A673 (cell line): ENCODE results near the gene C7orf57. TPM values are rescaled to one million over a fixed set of nuclear protein-coding genes. Genes with fewer than 3 reads are reported as not detected.

Experiments used
- BruUV-seq: library from RNA; stranded (reverse); fragments of 400-500 nt; replicated peaks from 2 replicates; lab custom pipeline; 2021; lab: Mats Ljungman, UMichigan
- CTCF ChIA-PET: fragments of 300-600 bp; sonication (Branson Sonifier 250); formaldehyde crosslinking; loops from one replicate; lab custom pipeline; 2022; ENCODE audit warnings: antibody characterized with exemption; lab: Charles Lee
- POLR2A ChIA-PET: fragments of 300-600 bp; sonication (Branson Sonifier 250); formaldehyde crosslinking; loops from one replicate; lab custom pipeline; 2022; ENCODE audit warnings: antibody characterized with exemption; ENCODE audit not compliant: low non-redundant PET; lab: Charles Lee
- DNase-seq: peaks from one replicate; pipeline ENCODE4 v3.0.0-alpha.2; 2015; ENCODE audit warnings: low spot score
- H3K27ac ChIP-seq: fragments of 200-600 bp; sonication (generic); 2 replicates; pipeline ENCODE4 v1.5.1; 2016; ENCODE audit warnings: mixed run types, low read depth, mild to moderate bottlenecking, mixed read lengths, antibody characterized with exemption, low read length; ENCODE audit not compliant: poor library complexity, severe bottlenecking
- H3K27me3 ChIP-seq: fragments of 200-600 bp; sonication (generic); replicated peaks from 2 replicates; pipeline ENCODE4 v1.6.1; 2017; ENCODE audit warnings: mixed run types, low read depth, mild to moderate bottlenecking, mixed read lengths, antibody characterized with exemption, low read length; ENCODE audit not compliant: insufficient read depth, poor library complexity
- H3K36me3 ChIP-seq: fragments of 200-600 bp; sonication (generic); 2 replicates; pipeline ENCODE4 v1.6.1; 2016; ENCODE audit warnings: mixed run types, mild to moderate bottlenecking, mixed read lengths, antibody characterized with exemption, low read length; ENCODE audit not compliant: insufficient read depth, poor library complexity, severe bottlenecking
- H3K4me1 ChIP-seq: fragments of 200-600 bp; sonication (generic); 2 replicates; pipeline ENCODE4 v1.6.1; 2017; ENCODE audit warnings: mixed run types, mild to moderate bottlenecking, mixed read lengths, antibody characterized with exemption, low read length; ENCODE audit not compliant: insufficient read depth, poor library complexity, severe bottlenecking
- H3K4me3 ChIP-seq: fragments of 200-600 bp; sonication (generic); 2 replicates; pipeline ENCODE4 v1.5.1; 2016; ENCODE audit warnings: low read depth, mixed run types, mild to moderate bottlenecking, mixed read lengths, low read length; ENCODE audit not compliant: poor library complexity, severe bottlenecking
- H3K9me3 ChIP-seq: fragments of 200-600 bp; sonication (generic); 2 replicates; pipeline ENCODE4 v1.6.1; 2016; ENCODE audit warnings: mixed run types, low read depth, mild to moderate bottlenecking, mixed read lengths, antibody characterized with exemption, low read length; ENCODE audit not compliant: poor library complexity, severe bottlenecking
- CTCF ChIP-seq: fragments of 300-800, 200-600 bp; sonication (generic); conservative IDR thresholded peaks from 2 replicates; pipeline ENCODE4 v1.5.1; 2017; ENCODE audit warnings: low read depth, mild to moderate bottlenecking, antibody characterized with exemption, low read length, moderate library complexity, mixed read lengths
- EZH2 ChIP-seq: fragments of 200-600 bp; sonication (generic); IDR thresholded peaks from 2 replicates; pipeline ENCODE4 v1.6.1; 2017; ENCODE audit warnings: borderline replicate concordance, low read depth, mild to moderate bottlenecking, mixed read lengths, antibody characterized with exemption, low read length; ENCODE audit not compliant: poor library complexity, severe bottlenecking
- intact Hi-C: fragments of 100-400 bp; cut with micrococcal nuclease; formaldehyde crosslinking; loops from one replicate; pipeline ENCODE4 v1.10.0; 2022; ENCODE audit not compliant: unreplicated experiment
- total RNA-seq: library from RNA; stranded (reverse); gene quantifications from 2 replicates; pipeline ENCODE4 v1.2.3, GENCODE V29; 2021

C7orf57 gene
- total RNA-seq, 1 experiment from 2014 or later: not detected

- DNase-seq: no peak
- no peak for TF ChIP-seq EZH2
- no peak for TF ChIP-seq CTCF
- Histone ChIP-seq H3K9me3 (no peaks in the 10 kb centered on the region), H3K27ac (no peak overlapping the region), H3K4me1 (no peaks in the 10 kb centered on the region), H3K36me3 (no peaks in the 10 kb centered on the region), H3K4me3 (no peak overlapping the region), H3K27me3 (no peaks in the 10 kb centered on the region)
- BruUV-seq: no TSS peak
- intact Hi-C loops: no loop called here
- CTCF ChIA-PET: interaction anchor here (1.8 kb wide), 1 partner anchor 118 kb away, joined by 7 read pairs; no protein-coding TSS in a partner anchor
- POLR2A ChIA-PET: no interaction called here
Measured at GRCh38 chr7:47990592-47990991, 44.8 kb upstream of the C7orf57 start.

DNA sequence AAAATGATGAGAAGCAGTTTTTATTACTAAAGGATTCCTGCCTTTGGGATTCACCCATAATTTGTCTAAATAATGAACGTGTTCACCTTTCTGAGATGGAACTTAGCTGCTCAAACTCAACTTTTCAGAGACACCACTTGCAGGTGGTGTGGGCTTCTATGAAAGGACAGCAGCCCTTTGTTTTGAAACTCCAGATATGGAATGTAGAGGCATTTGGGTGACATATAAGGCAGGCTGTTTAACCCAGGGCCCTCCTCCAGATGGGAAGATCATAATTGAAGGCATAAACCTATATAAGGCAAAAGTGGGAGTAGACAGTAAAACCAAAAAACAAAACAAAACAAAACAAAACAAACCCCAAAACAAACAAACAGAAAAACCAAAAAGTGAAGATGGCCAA, 44.1 kb upstream of the C7orf57 start:
- Histone ChIP-seq H3K27ac (no peak overlapping the region), H3K4me1 (no peaks in the 10 kb centered on the region), H3K9me3 (no peaks in the 10 kb centered on the region), H3K27me3 (no peaks in the 10 kb centered on the region), H3K36me3 (no peaks in the 10 kb centered on the region), H3K4me3 (peak overlapping the region; percentile 40)
- ChIA-PET POLR2A (no interaction called here), CTCF (interaction anchor here (0.6 to 1.8 kb wide), 3 partner anchors 9 to 119 kb away, joined by 5 to 13 read pairs (median 7); no protein-coding TSS in a partner anchor)
- BruUV-seq: no TSS peak
- DNase-seq: no peak
- TF ChIP-seq CTCF (no peak), EZH2 (no peak)
- intact Hi-C loops: loop anchor here (1.0 kb wide), 1 partner anchor 119 kb away; no protein-coding TSS in a partner anchor

DNA sequence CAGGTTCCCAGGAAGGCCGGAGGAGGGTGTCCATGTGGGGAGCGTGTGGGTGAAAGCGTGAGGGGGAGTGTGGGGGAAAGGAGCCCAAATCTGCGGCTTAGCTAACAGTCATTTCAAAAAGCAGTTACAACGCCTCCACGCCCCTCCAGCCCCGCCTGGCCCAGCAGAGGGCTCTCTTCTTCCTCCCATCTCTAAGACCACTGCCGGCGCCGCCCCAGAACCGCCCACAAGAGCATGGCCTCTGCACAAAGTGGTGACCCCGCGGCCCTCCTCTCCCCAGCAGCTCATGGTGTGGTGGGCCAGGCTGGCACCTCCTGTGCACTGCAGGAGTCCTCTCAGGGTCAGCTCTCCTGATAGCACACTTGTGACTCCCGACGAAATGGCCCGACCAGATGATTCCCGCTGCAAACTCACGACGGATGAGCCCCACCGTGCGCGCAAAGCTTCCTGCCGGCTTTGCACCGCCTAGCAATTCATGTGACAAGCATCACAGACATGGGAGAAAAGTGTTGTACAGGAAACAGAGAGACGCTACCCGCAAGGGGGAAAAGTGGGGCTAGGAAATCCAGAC, 43.5 kb upstream of the C7orf57 start:
- no peak for TF ChIP-seq EZH2
- peak; percentile 77 for TF ChIP-seq CTCF
- H3K27ac ChIP-seq: no peak overlapping the region
- H3K4me3 ChIP-seq: peak overlapping the region; percentile 40
- CTCF ChIA-PET: interaction anchor here (0.6 to 1.8 kb wide), 4 partner anchors 9 to 118 kb away, joined by 4 to 13 read pairs (median 6); no protein-coding TSS in a partner anchor
- no peaks in the 10 kb centered on the region for H3K36me3 ChIP-seq
- intact Hi-C loops: loop anchor here (1.0 kb wide), 1 partner anchor 118 kb away; no protein-coding TSS in a partner anchor
- POLR2A ChIA-PET: no interaction called here
- DNase-seq: peak; percentile 84
- H3K4me1 ChIP-seq: no peaks in the 10 kb centered on the region
- H3K27me3 ChIP-seq: no peaks in the 10 kb centered on the region
- H3K9me3 ChIP-seq: no peaks in the 10 kb centered on the region
- BruUV-seq: no TSS peak
